H9 (cell line): ENCODE measurements around the gene FAM227B. TPM values are rescaled to one million over a fixed set of nuclear protein-coding genes. Genes with fewer than 3 reads are reported as not detected.

ENCODE experiments used
- DNase-seq: peaks from one replicate; pipeline ENCODE4 v3.0.0-alpha.2; 2017
- H2AFZ ChIP-seq: one replicate; pipeline ENCODE4 v1.6.1; 2013; ENCODE audit warnings: mild to moderate bottlenecking, low read length, control low read depth, moderate library complexity
- H2AK5ac ChIP-seq: 2 replicates; pipeline ENCODE4 v1.6.1; 2013; ENCODE audit warnings: low read length, control low read depth, mixed read lengths; ENCODE audit not compliant: insufficient read length
- H2BK120ac ChIP-seq: one replicate; pipeline ENCODE4 v1.6.1; 2013; ENCODE audit warnings: low read depth, mild to moderate bottlenecking, low read length, control low read depth, inconsistent platforms; ENCODE audit not compliant: poor library complexity, severe bottlenecking
- H2BK12ac ChIP-seq: 2 replicates; pipeline ENCODE4 v1.6.1; 2013; ENCODE audit warnings: low read length, control low read depth, mixed read lengths, low read depth; ENCODE audit not compliant: insufficient read length
- H2BK15ac ChIP-seq: 2 replicates; pipeline ENCODE4 v1.6.1; 2013; ENCODE audit warnings: low read depth, low read length, control low read depth
- H2BK20ac ChIP-seq: one replicate; pipeline ENCODE4 v1.6.1; 2013; ENCODE audit warnings: low read depth, mild to moderate bottlenecking, low read length, control low read depth, inconsistent platforms; ENCODE audit not compliant: poor library complexity, severe bottlenecking
- H2BK5ac ChIP-seq: 2 replicates; pipeline ENCODE4 v1.6.1; 2013; ENCODE audit warnings: low read length, control low read depth, mixed read lengths; ENCODE audit not compliant: insufficient read length
- H3K14ac ChIP-seq: 2 replicates; pipeline ENCODE4 v1.6.1; 2013; ENCODE audit warnings: low read length, control low read depth; ENCODE audit not compliant: insufficient read depth
- H3K18ac ChIP-seq: 2 replicates; pipeline ENCODE4 v1.6.1; 2013; ENCODE audit warnings: low read depth, mild to moderate bottlenecking, mixed read lengths, low read length, control low read depth; ENCODE audit not compliant: insufficient read length
- H3K23ac ChIP-seq: 2 replicates; pipeline ENCODE4 v1.6.1; 2013; ENCODE audit warnings: low read length, control low read depth, mixed read lengths, low read depth; ENCODE audit not compliant: insufficient read length
- H3K23me2 ChIP-seq: 2 replicates; pipeline ENCODE4 v1.6.1; 2013; ENCODE audit warnings: low read depth, mild to moderate bottlenecking, mixed read lengths, low read length, control low read depth; ENCODE audit not compliant: insufficient read length, poor library complexity, severe bottlenecking
- H3K27ac ChIP-seq: 2 replicates; pipeline ENCODE4 v1.5.1; 2013; ENCODE audit warnings: low read length, control low read depth, mixed read lengths, low read depth; ENCODE audit not compliant: insufficient read length
- H3K27me3 ChIP-seq: 2 replicates; pipeline ENCODE4 v1.6.1; 2013; ENCODE audit warnings: low read length, control low read depth, inconsistent platforms; ENCODE audit not compliant: insufficient read depth
- H3K4ac ChIP-seq: 2 replicates; pipeline ENCODE4 v1.6.1; 2013; ENCODE audit warnings: low read depth, mild to moderate bottlenecking, control low read depth, inconsistent platforms, low read length, moderate library complexity
- H3K4me1 ChIP-seq: 2 replicates; pipeline ENCODE4 v1.6.1; 2013; ENCODE audit warnings: low read length, control low read depth, inconsistent platforms; ENCODE audit not compliant: insufficient read depth
- H3K4me2 ChIP-seq: 2 replicates; pipeline ENCODE4 v1.6.1; 2013; ENCODE audit warnings: low read length, control low read depth, mixed read lengths; ENCODE audit not compliant: insufficient read length, insufficient read depth
- H3K56ac ChIP-seq: 2 replicates; pipeline ENCODE4 v1.6.1; 2013; ENCODE audit warnings: low read depth, mild to moderate bottlenecking, mixed read lengths, low read length, control low read depth; ENCODE audit not compliant: insufficient read length
- H3K79me1 ChIP-seq: 2 replicates; pipeline ENCODE4 v1.6.1; 2013; ENCODE audit warnings: low read depth, mild to moderate bottlenecking, moderate library complexity, low read length, control low read depth, inconsistent platforms; ENCODE audit not compliant: insufficient read depth, poor library complexity, severe bottlenecking
- H3K79me2 ChIP-seq: 2 replicates; pipeline ENCODE4 v1.6.1; 2013; ENCODE audit warnings: low read length, control low read depth, inconsistent platforms; ENCODE audit not compliant: insufficient read depth
- H3K9ac ChIP-seq: 2 replicates; pipeline ENCODE4 v1.6.1; 2013; ENCODE audit warnings: low read length, control low read depth, mixed read lengths; ENCODE audit not compliant: insufficient read length; ENCODE audit errors: extremely low read depth
- H3K9me3 ChIP-seq: one replicate; pipeline ENCODE4 v1.6.1; 2013; ENCODE audit warnings: low read depth, low read length, inconsistent platforms; ENCODE audit not compliant: control insufficient read depth
- H3T11ph ChIP-seq: one replicate; pipeline ENCODE4 v1.6.1; 2013; ENCODE audit warnings: mild to moderate bottlenecking, low read length, control low read depth, inconsistent platforms
- H4K20me1 ChIP-seq: one replicate; pipeline ENCODE4 v1.6.1; 2013; ENCODE audit not compliant: control insufficient read depth, insufficient read length, insufficient read depth
- H4K5ac ChIP-seq: 2 replicates; pipeline ENCODE4 v1.6.1; 2013; ENCODE audit warnings: low read depth, mild to moderate bottlenecking, mixed read lengths, low read length, control low read depth; ENCODE audit not compliant: insufficient read length
- H4K8ac ChIP-seq: replicated peaks from 2 replicates; pipeline ENCODE4 v1.6.1; 2013; ENCODE audit warnings: low read length, control low read depth, mixed read lengths, low read depth; ENCODE audit not compliant: insufficient read length
- H4K91ac ChIP-seq: 2 replicates; pipeline ENCODE4 v1.6.1; 2013; ENCODE audit warnings: low read depth, mild to moderate bottlenecking, moderate library complexity, mixed read lengths, low read length, control low read depth; ENCODE audit not compliant: insufficient read length
- H3K27ac Mint-ChIP-seq, 3 experiments: 2 replicates in 2 of 3; 3 replicates in 1 of 3; pipeline ENCODE4 v1.8.0; 2020 to 2021; ENCODE audit warnings: mixed read lengths in 3 of 3, mild to moderate bottlenecking in 1 of 3, moderate library complexity in 1 of 3
- H3K27me3 Mint-ChIP-seq: 2 replicates; pipeline ENCODE4 v1.8.0; 2021; ENCODE audit warnings: low read depth, mild to moderate bottlenecking, moderate library complexity, mixed read lengths
- H3K36me3 Mint-ChIP-seq, 3 experiments: 2 replicates in 2 of 3; 3 replicates in 1 of 3; pipeline ENCODE4 v1.8.0; 2020 to 2021; ENCODE audit warnings: low read depth in 3 of 3, mixed read lengths in 3 of 3; ENCODE audit not compliant: insufficient read depth in 1 of 3
- H3K4me1 Mint-ChIP-seq, 2 experiments: 2 replicates each; pipeline ENCODE4 v1.8.0; 2020; ENCODE audit warnings: mixed read lengths in 2 of 2
- H3K4me3 Mint-ChIP-seq, 2 experiments: 2 replicates in 1 of 2; 3 replicates in 1 of 2; pipeline ENCODE4 v1.8.0; 2020 to 2021; ENCODE audit warnings: mild to moderate bottlenecking in 2 of 2, mixed read lengths in 2 of 2, moderate library complexity in 1 of 2
- H3K9me3 Mint-ChIP-seq, 2 experiments: 2 replicates in 1 of 2; 3 replicates in 1 of 2; pipeline ENCODE4 v1.8.0; 2020; ENCODE audit warnings: mild to moderate bottlenecking in 2 of 2, mixed read lengths in 2 of 2, moderate library complexity in 1 of 2
- WGBS: extraction: QIAGEN DNeasy Blood & Tissue Kit; methylation state at CpG from one replicate; pipeline ENCODE4 v1.1.7; 2013; ENCODE audit warnings: missing lambda C conversion rate, low lambda C conversion rate, mixed read lengths; ENCODE audit not compliant: insufficient read length; ENCODE audit errors: extremely low coverage; 5-methylcytosine and 5-hydroxymethylcytosine counted together
- total RNA-seq: library from RNA; stranded (reverse); gene quantifications from 2 replicates; pipeline ENCODE4 v1.2.1, GENCODE V29; 2021
- TF ChIP-seq, protein P1 (sequence below): fragments of 200-600 bp; sonication (generic); conservative IDR thresholded peaks from 3 replicates; pipeline ENCODE4 v1.8.0; 2021; ENCODE audit warnings: antibody characterized with exemption, mild to moderate bottlenecking

Gene FAM227B
- total RNA-seq, 1 experiment from 2014 or later: 5.5 TPM

GRCh38 chr15:49430046-49430445 is 190.6 kb downstream of the FAM227B start:
- H2AK5ac ChIP-seq: no peak overlapping the region
- no peak overlapping the region for H2BK120ac ChIP-seq
- DNase-seq: no peak
- H3K9ac ChIP-seq: no peak overlapping the region
- H3K23me2 ChIP-seq: no peaks in the 10 kb centered on the region
- H3K27me3 Mint-ChIP-seq: no peaks in the 10 kb centered on the region
- no peak overlapping the region for H2BK20ac ChIP-seq
- H3K14ac ChIP-seq: no peak overlapping the region
- H2AFZ ChIP-seq: no peak overlapping the region
- no peak overlapping the region for H2BK12ac ChIP-seq
- H3K27ac Mint-ChIP-seq: no peak overlapping the region
- H2BK15ac ChIP-seq: no peak overlapping the region
- no peaks in the 10 kb centered on the region for H3K4me1 ChIP-seq
- no peak overlapping the region for H4K8ac ChIP-seq
- TF ChIP-seq, protein P1, sequence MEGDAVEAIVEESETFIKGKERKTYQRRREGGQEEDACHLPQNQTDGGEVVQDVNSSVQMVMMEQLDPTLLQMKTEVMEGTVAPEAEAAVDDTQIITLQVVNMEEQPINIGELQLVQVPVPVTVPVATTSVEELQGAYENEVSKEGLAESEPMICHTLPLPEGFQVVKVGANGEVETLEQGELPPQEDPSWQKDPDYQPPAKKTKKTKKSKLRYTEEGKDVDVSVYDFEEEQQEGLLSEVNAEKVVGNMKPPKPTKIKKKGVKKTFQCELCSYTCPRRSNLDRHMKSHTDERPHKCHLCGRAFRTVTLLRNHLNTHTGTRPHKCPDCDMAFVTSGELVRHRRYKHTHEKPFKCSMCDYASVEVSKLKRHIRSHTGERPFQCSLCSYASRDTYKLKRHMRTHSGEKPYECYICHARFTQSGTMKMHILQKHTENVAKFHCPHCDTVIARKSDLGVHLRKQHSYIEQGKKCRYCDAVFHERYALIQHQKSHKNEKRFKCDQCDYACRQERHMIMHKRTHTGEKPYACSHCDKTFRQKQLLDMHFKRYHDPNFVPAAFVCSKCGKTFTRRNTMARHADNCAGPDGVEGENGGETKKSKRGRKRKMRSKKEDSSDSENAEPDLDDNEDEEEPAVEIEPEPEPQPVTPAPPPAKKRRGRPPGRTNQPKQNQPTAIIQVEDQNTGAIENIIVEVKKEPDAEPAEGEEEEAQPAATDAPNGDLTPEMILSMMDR: no peak
- H3K27ac ChIP-seq: no peak overlapping the region
- no peak overlapping the region for H3K18ac ChIP-seq
- no peak overlapping the region for H3K4ac ChIP-seq
- no peak overlapping the region for H3K56ac ChIP-seq
- no peaks in the 10 kb centered on the region for H3K36me3 Mint-ChIP-seq
- H3K27me3 ChIP-seq: no peaks in the 10 kb centered on the region
- no peaks in the 10 kb centered on the region for H3K4me1 Mint-ChIP-seq
- H3T11ph ChIP-seq: no peak overlapping the region
- H3K4me2 ChIP-seq: no peak overlapping the region
- no peaks in the 10 kb centered on the region for H4K20me1 ChIP-seq
- no CpG with 5 or more reads among the region's 1 CpG for WGBS
- no peaks in the 10 kb centered on the region for H3K9me3 ChIP-seq
- no peaks in the 10 kb centered on the region for H3K79me1 ChIP-seq
- H4K5ac ChIP-seq: no peak overlapping the region
- H3K4me3 Mint-ChIP-seq: no peak overlapping the region
- no peaks in the 10 kb centered on the region for H3K9me3 Mint-ChIP-seq
- H2BK5ac ChIP-seq: no peak overlapping the region
- H4K91ac ChIP-seq: no peak overlapping the region
- no peak overlapping the region for H3K23ac ChIP-seq
- H3K79me2 ChIP-seq: no peaks in the 10 kb centered on the region
